IPS DF 19.7 (cell line): ENCODE data around the gene PXK.
"Not testable (repeated sequence)": the region's sequence is repeated elsewhere in the genome, so short reads cannot be mapped to it uniquely, and the experiment has no call there.

Experiments used
- DNase-seq: peaks from one replicate; pipeline ENCODE4 v3.0.0-alpha.2; 2013; ENCODE audit warnings: low read depth, low spot score

PXK gene

DNA sequence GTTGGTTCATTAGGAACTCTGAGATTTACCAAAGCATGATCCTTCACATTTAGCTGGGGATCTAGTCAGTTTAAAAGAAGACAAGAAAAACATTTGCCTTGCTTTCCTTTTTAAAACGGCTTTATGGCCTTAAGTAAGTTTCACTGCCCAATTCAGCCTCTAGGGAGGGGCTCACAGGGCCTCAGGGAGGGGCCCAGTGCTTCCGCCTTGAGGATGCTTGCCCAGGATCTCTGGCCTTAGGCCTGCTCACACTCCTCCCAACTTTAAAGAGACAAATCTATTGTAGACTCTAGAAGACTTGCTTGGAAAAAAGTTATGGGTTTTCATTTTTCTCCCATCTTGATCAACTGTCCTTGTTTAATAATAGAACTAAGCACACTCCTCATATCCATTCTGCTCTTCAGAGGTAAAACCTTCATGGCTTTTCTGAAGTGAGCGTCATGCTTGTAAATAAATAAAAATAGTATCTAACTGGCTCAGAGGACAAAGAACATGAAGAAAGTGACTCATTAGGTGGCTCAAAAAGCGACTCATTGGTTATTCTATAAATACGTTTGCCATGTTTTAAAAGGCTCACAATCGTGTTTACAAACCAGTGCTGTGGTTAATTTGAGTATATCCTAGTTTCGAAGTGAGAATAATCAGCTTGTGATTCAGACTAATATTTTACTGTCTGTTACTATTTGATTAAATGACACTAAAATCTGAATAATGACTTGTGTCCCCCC lies 87.3 kb downstream of the PXK start:
- no peak for DNase-seq

DNA sequence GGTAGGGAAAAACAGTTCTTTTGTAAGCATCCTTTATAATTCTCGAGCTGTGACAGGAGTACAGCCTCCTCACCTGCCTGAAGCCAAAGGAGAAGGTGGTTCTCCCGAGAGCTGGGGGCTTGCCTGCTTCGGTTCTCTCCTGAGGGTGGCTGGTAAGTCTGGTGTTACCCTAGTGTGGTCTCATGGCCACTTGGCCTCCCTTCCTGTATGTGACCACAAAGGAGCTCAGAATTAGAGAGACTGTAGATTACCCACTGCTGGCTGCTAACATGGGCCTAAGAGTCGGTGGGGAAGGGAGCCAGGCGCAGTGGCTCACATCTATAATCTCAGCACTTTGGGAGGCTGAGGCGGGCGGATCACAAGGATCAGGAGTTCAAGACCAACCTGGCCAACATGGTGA lies 88.3 kb downstream of the PXK start:
- DNase-seq, result no peak

DNA sequence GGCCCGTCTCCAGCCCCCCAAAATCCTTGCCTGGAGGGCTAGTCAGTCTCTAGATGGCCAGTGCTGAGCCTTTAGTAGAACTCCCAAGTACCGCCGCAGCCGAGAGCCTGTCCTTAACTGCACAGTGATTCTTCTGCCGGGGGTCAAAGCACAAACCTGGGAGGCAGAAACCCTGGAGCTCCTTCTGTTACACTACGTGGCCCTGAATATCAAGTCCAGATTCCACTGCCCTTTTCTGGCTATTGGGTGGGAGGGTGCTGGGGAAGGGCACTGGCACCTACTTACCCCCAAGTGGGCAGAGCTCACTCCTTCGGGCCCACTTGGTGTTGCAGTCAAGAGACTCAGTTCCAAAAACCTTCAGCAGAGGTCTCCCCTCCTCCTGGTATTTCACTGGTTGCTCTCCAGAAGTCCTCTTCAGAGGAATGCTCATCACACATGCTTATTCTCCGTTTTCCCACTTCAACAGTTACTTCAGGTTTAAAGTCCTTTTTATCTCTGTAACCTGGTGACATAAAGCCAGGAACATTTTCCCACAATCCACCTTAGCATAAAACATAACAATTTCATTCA lies 90.1 kb downstream of the PXK start:
- no peak for DNase-seq

DNA sequence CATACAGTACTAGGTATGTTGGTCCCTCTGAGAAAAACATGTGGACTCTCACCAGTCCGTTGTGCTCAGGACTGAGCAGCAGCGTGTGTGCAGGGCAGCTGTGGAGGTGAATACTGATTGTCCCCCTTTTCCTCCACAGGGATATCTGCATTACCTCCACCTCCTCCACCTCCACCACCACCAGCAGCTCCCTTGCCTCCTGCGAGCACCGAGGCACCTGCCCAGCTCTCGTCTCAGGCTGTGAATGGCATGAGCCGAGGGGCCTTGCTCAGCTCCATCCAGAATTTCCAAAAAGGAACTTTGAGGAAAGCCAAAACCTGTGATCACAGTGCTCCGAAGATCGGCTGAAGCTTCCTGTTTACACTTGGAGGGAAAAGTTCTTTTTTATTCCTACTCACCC lies 91.9 kb downstream of the PXK start:
- no peak for DNase-seq

DNA sequence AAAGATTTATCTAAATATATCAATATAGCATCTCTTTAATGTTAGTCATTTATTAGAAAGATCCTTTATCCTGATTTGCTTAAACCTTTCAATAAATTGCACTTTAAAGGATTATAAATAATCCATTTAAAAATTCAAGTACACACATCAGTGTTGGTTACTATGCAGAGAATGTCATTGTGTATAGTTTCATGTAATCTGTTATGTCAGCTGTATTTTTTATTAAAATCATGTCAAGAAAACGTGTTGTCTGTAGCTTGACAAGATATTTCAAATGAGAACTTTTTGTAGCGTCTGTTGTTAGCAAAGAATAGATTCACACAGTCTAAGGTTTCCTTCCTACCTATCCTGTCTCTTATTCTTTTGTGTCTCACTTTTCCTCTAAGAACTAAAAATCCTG lies 93.1 kb downstream of the PXK start:
- no peak for DNase-seq

DNA sequence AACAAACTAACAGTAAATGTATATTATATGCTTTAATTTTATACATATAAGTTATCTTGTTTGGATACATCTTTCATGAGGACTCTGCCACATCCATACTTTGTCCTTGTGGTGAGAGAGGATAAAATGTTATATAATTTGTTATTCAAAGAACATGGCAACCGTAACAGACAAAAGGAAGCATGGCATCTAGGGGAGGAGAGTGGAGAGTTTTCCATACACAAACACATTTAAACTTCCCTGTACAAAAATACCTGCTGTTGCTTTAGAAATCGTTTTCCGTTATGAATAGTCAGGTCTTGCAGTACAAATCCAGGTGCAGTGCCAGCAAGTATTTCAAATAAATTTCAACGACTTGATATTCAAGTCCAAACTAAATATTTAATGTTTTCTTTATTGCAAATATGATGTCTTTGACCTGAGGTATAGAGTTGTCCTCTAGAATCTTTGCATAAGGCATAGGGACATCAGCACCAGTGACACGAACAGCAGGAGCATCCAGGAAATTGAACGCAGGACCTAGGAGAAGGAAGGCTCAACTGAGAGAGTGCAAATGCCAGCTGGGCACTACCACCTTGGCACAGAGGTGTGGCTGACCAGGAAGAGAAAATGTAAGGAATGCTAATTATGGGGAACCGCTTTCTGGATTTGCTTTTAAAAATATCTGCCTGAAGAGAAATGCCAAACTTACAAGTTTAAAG lies 95.1 kb downstream of the PXK start:
- DNase-seq, result no peak

DNA sequence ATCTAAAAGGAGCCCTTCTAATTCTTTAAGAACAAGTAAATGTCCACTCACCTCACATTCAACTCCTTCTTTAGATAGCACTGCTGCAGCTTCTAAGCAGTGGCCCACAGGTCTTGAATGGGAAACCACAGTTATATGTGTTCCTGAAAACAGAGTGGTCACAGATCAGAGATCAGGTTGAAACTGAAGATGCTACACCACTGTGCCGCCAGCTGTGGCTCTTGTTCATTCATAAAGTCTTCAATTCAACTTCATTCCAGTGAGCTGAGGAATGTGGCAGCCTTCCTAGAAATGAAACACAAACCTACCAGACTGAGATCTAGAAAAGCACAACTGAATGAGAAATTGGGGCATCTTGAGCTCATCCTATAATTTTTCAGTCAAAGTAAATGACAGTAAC lies 97.0 kb downstream of the PXK start:
- no peak for DNase-seq

DNA sequence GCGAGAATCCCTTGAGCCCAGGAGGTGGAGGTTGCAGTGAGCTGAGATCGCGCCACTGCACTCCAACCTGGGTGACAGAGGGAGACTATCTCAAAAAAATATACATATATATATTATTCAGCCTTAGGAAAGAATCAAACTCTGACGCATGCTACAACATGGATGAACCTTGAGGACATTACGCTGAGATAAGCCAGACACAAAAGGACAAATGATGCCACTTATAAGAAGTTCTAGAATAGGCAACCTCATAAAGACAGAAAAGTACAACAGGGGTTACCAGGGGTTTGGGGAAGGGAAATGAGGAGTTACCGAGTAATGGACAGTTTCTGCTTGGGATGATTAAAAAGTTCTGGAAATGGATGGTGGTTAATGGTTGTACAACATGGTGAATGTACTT lies 100.2 kb downstream of the PXK start:
- no peak for DNase-seq

DNA sequence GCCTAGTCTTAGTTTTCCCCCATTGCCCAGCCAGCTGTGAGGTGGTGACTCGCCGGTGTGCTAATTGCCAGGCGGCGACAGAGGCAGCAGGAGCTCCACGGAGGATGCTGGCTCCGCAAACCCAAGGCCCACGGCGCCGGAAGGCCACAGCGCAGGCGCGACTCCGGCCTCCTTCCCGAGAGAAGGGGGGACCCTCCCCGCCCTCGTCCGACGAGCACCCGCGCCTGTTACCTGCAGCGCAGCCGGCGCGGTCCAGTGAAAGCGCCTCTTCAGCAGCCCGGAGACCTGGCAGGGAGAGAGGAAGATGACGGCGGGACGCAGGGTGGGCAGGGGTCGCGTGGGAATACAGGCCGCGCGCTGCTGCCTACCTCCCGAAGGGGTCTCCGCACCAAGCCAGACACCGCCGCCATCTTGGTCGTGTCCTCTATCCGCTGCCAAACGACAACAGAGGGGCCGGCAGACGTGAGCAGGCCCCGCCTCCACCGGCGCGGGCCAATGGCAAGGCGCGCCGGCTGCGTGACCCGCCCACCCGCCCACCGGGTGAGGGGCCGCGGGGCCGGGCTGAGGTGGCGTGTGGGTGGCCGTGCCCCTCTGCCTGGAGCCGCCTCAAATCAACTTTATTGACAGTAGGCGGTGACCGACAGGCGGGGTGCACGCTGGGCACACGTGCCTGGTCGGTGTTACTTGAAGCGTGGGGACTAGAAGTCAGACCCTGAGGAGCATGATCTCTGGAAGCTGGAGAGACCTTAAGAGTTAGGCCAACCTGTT lies 100.9 kb downstream of the PXK start, which contains the start of gene PDHB:
Gene PDHB (minus strand): TSS at position 433 of the 768 bp plus-strand sequence. CDS start 23 bp downstream, at position 410.
- DNase-seq, result peak; percentile 57

DNA sequence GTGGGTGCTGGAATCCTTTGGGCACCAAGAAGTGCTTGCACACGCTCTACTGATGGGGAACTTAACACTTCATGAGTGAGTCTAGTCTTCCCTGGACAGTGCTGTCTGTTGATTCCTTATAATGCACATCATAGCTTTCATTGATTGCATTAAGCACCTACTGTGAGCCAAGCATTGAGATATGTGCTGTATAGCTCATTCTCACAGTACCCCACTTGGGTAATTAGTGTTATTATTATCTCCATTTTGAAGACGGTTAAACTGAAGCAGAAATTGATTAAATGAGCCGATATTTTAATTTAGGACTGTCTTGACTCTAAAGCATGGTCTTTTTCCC lies 101.4 kb downstream of the PXK start:
- DNase-seq, result no peak

DNA sequence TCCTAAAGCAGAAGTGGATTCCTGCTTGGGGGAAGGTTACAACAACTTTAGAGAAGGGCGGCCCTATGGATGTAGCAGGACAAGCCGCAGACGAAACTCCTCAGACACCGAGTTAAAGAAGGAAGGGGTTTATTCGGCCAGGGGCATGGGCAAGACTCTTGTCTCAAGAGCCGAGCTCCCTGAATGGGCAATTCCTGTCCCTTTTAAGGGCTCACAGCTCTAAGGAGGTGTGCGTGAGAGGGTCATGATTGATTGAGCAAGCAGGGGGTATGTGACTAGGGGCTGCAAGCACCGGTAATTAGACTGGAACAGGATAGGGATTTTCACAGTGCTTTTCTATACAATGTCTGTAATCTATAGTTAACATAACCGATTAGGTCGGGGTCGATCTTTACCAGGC lies 101.8 kb downstream of the PXK start:
- DNase-seq, result no peak

DNA sequence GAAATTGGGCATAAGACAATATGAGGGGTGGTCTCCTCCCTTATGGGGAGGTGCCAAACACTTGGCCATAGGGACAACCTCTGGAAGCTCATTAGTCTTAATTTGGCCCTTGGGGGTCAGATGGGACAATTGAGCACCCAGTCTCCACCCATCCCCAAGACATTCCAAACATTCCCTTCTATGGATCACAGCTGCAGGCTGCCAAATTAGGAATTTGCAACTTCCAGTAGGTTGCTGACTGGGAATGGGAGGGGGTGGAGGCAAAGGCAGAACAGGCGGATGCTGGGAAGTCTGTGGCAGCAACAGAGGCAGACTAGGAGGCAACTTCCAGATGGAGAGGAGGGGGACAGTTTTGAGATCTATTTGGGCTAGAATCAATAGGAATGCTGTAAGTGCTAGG lies 102.3 kb downstream of the PXK start:
- peak; percentile 97 for DNase-seq

DNA sequence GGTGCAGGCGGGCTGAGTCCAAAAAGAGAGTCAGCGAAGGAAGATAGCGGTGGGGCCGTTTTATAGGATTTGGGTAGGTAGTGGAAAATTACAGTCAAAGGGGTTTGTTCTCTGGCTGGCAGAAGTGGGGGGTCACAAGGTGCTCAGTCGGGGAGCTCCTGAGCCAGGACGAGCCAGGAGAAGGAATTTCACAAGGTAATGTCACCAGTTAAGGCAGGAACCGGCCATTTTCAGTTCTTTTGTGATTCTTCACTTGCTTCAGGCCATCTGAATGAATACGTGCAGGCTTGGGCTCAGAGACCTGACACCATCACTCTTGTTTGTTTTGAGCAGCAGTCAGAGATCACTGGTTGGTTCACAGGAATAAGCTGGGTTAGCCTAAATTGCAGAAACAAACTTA lies 104.6 kb downstream of the PXK start:
- DNase-seq, result not testable (repeated sequence)

DNA sequence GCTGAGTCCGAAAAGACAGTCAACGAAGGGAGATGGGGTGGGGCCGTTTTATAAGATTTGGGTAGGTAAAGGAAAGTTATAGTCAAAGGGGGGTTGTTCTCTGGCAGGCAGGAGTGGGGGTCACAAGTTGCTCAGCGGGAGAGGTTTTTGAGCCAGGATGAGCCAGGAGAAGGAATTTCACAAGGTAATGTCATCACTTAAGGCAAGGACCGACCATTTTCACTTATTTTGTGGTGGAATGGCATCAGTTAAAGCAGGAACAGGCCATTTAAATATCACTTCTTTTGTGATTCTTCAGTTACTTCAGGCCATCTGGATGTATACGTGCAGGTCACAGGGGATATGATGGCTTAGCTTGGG lies 108.3 kb downstream of the PXK start:
- DNase-seq, result not testable (repeated sequence)

DNA sequence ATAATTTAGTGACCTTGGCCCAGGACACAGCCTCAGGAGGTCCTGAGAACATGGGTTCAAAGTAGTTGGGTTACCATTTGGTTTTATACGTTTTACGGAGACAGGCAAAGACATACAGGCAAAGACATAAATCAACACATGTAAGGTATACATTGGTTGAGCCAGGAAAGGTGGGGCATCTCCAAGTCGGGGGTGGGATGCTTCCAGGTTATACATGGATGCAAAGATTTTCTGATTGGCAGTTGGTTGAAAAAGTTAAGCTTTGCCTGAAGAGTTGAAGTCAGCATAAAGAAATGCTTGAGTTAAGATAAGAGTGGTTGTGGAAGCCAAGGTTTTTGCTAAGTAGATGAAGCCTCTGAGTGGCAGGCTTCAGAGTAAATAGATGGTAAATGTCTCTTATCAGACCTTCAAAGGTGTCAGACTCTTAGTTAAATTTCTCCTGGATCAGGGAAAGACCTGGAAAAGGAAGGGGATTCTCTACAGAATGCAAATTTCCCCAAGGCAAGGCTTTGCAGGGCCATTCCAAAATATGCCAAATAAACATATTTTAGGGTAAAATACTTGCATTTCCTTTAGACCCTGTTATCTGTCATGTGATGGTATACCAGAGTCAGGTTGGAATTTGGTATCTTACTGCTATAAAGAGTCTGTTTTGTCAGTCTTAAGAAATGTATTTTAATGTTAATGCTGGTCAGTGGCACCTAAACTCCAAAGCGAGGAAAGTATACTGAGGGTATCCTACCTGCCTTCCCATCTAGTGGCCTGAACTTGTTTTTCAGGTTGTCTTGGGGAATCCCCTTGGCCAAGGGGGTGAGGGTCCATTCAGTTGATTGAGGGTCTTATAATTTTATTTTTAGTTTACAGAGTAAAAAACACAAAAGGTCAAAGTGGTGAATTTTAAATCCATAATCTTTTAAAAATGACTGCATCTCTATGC lies 109.1 kb downstream of the PXK start:
- no peak for DNase-seq

DNA sequence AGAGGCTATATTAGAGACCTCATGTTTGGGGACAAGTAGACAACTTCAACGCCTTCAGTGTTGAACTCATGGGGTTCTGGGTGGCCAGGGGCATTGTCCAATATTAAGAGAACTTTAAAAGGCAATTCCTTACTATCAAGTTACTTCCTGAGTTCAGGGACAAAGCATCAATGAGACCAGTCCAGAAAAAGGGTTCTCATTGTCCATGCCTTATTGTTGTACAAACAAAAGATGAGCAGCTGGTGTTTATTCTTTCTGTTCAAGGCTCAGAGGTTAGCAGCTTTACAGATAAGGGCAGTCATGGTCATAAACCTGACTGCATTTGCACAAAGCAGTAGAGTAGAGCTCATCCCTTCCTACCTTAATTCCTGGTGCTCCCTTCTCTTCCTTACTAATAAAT lies 119.5 kb downstream of the PXK start:
- DNase-seq, result no peak

DNA sequence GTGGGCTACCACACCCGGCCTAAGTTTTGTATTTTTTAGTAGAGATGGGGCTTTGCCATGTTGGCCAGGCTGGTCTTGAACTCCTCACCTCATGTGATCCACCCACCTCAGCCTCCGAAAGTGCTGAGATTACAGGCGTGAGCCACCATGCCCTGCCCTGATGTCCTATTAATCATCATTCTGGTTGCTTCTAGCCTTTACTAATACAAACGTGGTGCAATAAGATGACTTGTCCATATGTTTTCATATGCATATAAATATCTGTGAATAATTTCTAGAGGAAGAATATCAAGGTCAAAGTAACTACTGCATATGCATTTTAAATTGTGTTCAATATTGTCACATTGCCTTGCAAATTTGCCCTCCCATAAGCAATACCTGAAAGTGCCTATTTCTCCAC lies 126.5 kb downstream of the PXK start:
- DNase-seq, result no peak

DNA sequence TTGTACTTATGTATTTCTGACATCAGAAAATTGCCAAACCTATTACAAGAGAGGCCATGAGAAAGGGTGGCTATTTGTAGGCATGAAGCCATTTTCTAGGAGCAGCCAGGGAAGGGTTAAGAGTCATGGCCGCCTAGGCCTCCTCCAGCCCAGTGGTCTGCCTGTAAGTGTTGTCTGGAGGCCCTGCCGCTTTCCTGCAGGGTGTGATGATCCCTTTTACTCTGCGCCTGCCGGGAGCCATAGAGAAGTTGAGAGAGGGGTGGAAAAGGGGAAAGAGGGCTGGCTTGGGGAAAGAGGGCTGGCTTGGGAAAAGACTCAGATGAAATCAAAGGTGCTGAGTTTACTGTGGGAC lies 130.1 kb downstream of the PXK start:
- no peak for DNase-seq

DNA sequence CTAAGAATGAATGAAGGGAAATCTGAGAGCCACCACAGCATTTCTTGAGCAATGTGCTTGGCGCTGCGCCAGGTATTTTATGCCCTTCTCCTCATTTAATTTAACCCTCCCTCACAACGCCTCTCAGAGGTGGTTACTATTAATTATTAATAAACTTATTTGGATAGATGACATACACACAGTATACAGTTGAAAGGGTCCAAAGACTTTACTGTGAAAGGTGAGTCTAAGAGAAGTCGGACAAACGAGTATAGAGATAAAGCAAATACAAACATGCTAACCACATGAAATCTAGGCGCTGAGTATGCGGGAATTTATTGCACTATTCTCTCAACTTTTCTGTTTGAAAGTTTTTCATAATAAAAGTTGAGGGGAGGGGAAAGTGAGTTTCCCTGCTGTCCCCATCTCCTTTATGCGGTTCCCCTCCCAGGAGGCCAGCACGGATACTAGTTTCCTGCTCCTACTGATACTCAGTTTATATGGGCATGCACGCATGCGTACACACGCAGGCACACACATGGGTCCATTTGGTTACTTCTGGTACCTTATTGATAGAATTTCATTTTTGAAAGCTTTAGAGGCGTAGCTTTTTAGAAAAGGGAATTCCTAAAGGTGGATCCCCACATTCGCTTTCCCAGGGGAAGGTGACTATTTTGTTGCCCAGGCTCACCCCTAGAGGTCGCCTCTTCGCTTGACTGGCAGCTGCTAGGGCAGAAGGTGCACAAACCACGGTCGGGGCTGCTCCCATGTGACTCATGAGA lies 130.7 kb downstream of the PXK start:
- DNase-seq, result peak; percentile 48

DNA sequence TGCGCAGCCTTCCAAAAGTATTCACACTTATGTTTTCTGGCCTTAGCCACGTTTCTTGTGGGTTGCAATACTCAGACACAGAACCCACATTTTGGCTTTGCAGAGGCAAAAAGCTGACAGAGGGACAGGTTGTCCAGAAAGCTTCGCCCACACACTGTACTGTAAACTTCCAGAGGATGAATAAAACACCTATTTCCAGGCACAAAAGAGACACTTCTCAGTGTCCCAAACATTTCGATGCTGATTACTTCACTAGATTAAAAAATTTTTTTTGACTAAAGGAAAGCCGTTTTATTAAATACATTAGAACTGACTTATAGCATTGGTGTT lies 131.2 kb downstream of the PXK start:
- no peak for DNase-seq

DNA sequence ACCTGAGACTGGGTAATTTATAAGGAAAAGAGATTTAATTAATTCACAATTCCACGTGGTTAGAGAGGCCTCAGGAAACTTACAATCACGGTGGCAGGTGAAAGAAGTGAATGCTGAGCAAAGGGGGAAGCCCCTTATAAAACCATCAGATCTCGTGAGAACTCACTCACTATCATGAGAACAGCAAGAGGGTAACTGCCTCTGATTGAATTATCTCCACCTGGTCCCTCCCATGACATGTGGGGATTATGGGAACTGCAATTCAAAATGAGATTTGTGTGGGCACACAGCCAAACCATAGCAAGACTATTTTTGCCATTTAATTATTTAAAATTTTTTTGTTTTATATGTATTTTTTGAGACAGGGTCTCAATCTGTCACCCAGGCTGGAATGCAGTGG lies 132.2 kb downstream of the PXK start:
- no peak for DNase-seq
